ENCODE measurements around the gene NTM.

- TF ChIP-seq POLR2AphosphoS5 (IDR thresholded peaks at IDR 0.05) (no peak), POLR2A (IDR thresholded peaks at IDR 0.05) (no peak), EP300 (IDR thresholded peaks at IDR 0.05; ENCODE audit: low read depth) (no peak)
- TF ChIP-seq, protein P1, sequence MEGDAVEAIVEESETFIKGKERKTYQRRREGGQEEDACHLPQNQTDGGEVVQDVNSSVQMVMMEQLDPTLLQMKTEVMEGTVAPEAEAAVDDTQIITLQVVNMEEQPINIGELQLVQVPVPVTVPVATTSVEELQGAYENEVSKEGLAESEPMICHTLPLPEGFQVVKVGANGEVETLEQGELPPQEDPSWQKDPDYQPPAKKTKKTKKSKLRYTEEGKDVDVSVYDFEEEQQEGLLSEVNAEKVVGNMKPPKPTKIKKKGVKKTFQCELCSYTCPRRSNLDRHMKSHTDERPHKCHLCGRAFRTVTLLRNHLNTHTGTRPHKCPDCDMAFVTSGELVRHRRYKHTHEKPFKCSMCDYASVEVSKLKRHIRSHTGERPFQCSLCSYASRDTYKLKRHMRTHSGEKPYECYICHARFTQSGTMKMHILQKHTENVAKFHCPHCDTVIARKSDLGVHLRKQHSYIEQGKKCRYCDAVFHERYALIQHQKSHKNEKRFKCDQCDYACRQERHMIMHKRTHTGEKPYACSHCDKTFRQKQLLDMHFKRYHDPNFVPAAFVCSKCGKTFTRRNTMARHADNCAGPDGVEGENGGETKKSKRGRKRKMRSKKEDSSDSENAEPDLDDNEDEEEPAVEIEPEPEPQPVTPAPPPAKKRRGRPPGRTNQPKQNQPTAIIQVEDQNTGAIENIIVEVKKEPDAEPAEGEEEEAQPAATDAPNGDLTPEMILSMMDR (IDR thresholded peaks at IDR 0.05): no peak
These were observed 594.5 kb downstream of the NTM start for GRCh38 chr11:131964698-131965483.

Data from transverse colon (tissue), 4 donors.